Upper lobe of left lung (tissue), 6 donors: Measurements from ENCODE around the gene LGALS7B. TPM values are rescaled to one million over a fixed set of nuclear protein-coding genes. Genes with fewer than 3 reads are reported as not detected.
A peak's percentile ranks its signal among the peaks of the same experiment; 100 is the strongest.
"Not testable (repeated sequence)": the region's sequence is repeated elsewhere in the genome, so short reads cannot be mapped to it uniquely, and the experiment has no call there.

Experiments
- ATAC-seq, 2 donors: fragments of 200-7000 bp; cut with Tn5 transposase; one replicate each; pipeline ENCODE4 v1.9.1; 2022; ENCODE audit warnings: mild to moderate bottlenecking in 2 of 2, moderate library complexity in 2 of 2; ENCODE audit not compliant: low FRiP score in 2 of 2
- DNase-seq, 2 donors: peaks; one replicate each; pipeline ENCODE4 v3.0.0-alpha.2; 2019 to 2020
- H3K27ac ChIP-seq, 4 donors: fragments of 200-600 bp; sonication (generic); one replicate each; pipeline ENCODE4 v1.5.1; 2016 to 2019
- H3K27me3 ChIP-seq, 4 donors: fragments of 200-600 bp; sonication (generic); one replicate each; pipeline ENCODE4 v1.5.1; 2017 to 2019
- H3K36me3 ChIP-seq, 4 donors: fragments of 200-600 bp; sonication (generic); one replicate each; pipeline ENCODE4 v1.5.1; 2016 to 2019
- H3K4me1 ChIP-seq, 4 donors: fragments of 200-600 bp; sonication (generic); one replicate each; pipeline ENCODE4 v1.5.1; 2018 to 2019
- H3K4me3 ChIP-seq, 4 donors: fragments of 200-600 bp; sonication (generic); one replicate each; pipeline ENCODE4 v1.5.1; 2017 to 2019; ENCODE audit warnings: mild to moderate bottlenecking in 2 of 4, moderate library complexity in 1 of 4
- H3K9me3 ChIP-seq, 4 donors: fragments of 200-600 bp; sonication (generic); one replicate each; pipeline ENCODE4 v1.5.1; 2018 to 2019
- EP300 ChIP-seq, 4 donors: sonication (generic); formaldehyde crosslinking; IDR thresholded peaks; one replicate each; pipeline ENCODE4 v1.5.1; 2017; ENCODE audit warnings: antibody characterized with exemption in 4 of 4, control low read depth in 2 of 4
- POLR2A ChIP-seq, 4 donors: fragments of 450-650 bp; IDR thresholded peaks; one replicate each; pipeline ENCODE4 v1.5.1; 2016 to 2017; ENCODE audit warnings: antibody characterized with exemption in 4 of 4, mild to moderate bottlenecking in 2 of 4
- POLR2AphosphoS5 ChIP-seq, 2 donors: sonication (generic); formaldehyde crosslinking; IDR thresholded peaks; one replicate each; pipeline ENCODE4 v1.5.1; 2017; ENCODE audit warnings: antibody characterized with exemption in 2 of 2
- WGBS, 2 donors: methylation state at CpG; one replicate each; pipeline ENCODE4 v1.1.5; 2017 to 2018; 5-methylcytosine and 5-hydroxymethylcytosine counted together
- total RNA-seq, 6 donors: library from RNA; depleted of rRNA in 4 of 6; stranded (reverse); fragments of >200 nt in 4 of 6; gene quantifications; one replicate each; pipeline versions ENCODE4 v1.1.0 to v1.2.1, GENCODE V29; 2016 to 2021
- TF ChIP-seq, protein P1 (sequence below), 6 experiments: fragments of 450-650 bp in 4 of 6; fragments of 200-600 bp in 2 of 6; sonication (generic) in 2 of 6; IDR thresholded peaks; one replicate each; pipeline ENCODE4 v1.5.1; 2016 to 2019; ENCODE audit warnings: antibody characterized with exemption in 6 of 6
- donor health status: DM: no; HTN: no; CAD: no; lungs with moderate emphysema.
- donor health status: DM: no; HTN: yes; CAD: no; lungs with severe emphysema.

The LGALS7B gene
- total RNA-seq, 6 donors from 2014 or later, result 12.4 TPM; not detected in 5

DNA sequence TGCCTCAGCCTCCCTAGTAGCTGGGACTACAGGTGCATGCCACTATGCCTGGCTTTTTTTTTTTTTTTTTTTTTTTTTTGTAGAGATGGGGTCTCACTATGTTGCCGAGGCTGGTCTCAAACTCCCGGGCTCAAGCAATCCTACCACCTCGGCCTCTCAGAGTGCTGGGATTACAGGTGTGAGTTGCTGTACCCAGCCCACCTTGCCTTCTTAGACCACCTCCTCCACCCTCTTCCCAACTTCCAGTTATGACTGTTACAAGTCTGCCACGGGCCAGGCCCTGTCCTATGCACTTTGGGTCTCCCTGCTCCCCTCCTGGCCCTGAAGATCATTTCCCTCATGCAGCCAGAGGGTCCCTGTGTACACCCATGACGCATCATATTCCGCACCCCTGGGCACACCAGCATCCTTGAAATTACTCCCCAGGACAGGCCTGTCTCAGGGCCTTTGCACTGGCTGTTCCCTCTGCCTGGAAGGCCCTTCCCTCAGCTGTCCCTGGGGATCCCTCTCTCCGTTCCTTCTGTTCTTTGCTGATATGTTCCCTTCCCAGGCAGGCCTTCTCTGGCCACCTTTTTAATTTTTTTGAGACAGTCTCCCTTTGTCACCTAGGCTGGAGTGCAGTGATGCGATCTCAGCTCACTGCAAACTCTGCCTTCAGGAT, 20.7 kb downstream of the LGALS7B start:
- 95% methylated on average over 8 of the region's 8 CpGs for WGBS, 2 donors
- TF ChIP-seq POLR2A (IDR thresholded peaks at IDR 0.05) (no peak), POLR2AphosphoS5 (IDR thresholded peaks at IDR 0.05) (no peak), EP300 (IDR thresholded peaks at IDR 0.05) (no peak)
- TF ChIP-seq, protein P1, sequence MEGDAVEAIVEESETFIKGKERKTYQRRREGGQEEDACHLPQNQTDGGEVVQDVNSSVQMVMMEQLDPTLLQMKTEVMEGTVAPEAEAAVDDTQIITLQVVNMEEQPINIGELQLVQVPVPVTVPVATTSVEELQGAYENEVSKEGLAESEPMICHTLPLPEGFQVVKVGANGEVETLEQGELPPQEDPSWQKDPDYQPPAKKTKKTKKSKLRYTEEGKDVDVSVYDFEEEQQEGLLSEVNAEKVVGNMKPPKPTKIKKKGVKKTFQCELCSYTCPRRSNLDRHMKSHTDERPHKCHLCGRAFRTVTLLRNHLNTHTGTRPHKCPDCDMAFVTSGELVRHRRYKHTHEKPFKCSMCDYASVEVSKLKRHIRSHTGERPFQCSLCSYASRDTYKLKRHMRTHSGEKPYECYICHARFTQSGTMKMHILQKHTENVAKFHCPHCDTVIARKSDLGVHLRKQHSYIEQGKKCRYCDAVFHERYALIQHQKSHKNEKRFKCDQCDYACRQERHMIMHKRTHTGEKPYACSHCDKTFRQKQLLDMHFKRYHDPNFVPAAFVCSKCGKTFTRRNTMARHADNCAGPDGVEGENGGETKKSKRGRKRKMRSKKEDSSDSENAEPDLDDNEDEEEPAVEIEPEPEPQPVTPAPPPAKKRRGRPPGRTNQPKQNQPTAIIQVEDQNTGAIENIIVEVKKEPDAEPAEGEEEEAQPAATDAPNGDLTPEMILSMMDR (IDR thresholded peaks at IDR 0.05), result no peak
- ATAC-seq, result no peak

DNA sequence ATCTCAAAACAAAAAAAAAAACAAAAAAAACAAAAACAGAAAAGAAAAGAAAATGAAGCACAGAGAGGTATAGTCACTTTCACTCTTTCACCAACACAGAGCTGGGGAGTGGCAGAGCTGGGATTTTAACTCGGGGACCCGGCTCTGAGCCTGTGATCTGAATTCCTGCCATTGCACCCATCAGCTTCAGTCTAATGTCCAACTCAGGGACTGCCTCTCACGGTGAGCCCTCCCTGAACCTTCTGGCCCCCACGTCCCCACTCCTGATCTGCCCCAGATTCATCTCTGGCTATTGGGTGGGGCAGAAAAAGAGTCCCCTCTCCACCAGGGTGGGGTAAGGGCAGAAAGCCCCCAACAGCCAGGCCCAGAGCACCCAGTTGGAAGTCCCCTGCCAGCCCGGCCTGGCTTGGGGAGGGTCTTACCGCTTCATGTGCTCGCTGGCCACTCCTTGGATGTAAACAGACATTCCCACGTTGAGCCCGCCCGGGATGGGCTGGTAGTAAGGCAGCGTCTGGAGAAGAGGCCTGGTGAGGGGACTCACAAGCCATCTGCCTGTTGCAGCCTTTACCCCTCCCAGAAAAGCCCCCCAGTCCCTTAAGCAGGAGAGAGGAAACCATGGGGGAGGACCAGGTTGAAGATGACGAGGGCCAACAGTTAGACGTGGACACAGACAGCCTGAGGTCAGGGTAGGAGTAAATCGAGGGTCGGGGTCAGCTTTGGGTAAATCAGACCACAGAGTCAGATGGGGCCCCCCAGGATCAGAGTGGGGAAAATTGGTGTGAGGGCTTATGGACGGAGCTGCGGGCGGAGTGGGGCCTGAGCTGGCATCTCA, 23.2 kb downstream of the LGALS7B start:
- 86 to 88% methylated on average over 15 to 18 of the region's 18 CpGs for WGBS, 2 donors
- TF ChIP-seq POLR2AphosphoS5 (IDR thresholded peaks at IDR 0.05) (no peak), EP300 (IDR thresholded peaks at IDR 0.05) (no peak), POLR2A (IDR thresholded peaks at IDR 0.05) (no peak)
- TF ChIP-seq, protein P1 (IDR thresholded peaks at IDR 0.05), result no peak
- H3K27me3 ChIP-seq, result no peaks in the 10 kb centered on the region
- no peaks in the 10 kb centered on the region for H3K9me3 ChIP-seq
- peaks cover 20 to 30% (median 24%) of the 10 kb centered on the region in 4 donors for H3K36me3 ChIP-seq
- H3K4me1 ChIP-seq, result peaks cover 0 to 13% (median 4%) of the 10 kb centered on the region in 4 donors
- DNase-seq (no peak), ATAC-seq (no peak)
- H3K27ac ChIP-seq, result peak overlapping the region in 1 of 4 donors; percentile 54
- peak overlapping the region in 1 of 4 donors; percentile 1 for H3K4me3 ChIP-seq

More for the DNA sequence above, 20.7 kb downstream of the LGALS7B start:
- H3K27ac ChIP-seq, result no peak overlapping the region
- peaks cover 0 to 18% (median 6%) of the 10 kb centered on the region in 4 donors for H3K4me1 ChIP-seq
- no peaks in the 10 kb centered on the region for H3K9me3 ChIP-seq
- DNase-seq, result no peak
- peaks cover 0 to 5% (median under 1%) of the 10 kb centered on the region in 4 donors for H3K36me3 ChIP-seq
- no peaks in the 10 kb centered on the region for H3K27me3 ChIP-seq
- no peak overlapping the region for H3K4me3 ChIP-seq

DNA sequence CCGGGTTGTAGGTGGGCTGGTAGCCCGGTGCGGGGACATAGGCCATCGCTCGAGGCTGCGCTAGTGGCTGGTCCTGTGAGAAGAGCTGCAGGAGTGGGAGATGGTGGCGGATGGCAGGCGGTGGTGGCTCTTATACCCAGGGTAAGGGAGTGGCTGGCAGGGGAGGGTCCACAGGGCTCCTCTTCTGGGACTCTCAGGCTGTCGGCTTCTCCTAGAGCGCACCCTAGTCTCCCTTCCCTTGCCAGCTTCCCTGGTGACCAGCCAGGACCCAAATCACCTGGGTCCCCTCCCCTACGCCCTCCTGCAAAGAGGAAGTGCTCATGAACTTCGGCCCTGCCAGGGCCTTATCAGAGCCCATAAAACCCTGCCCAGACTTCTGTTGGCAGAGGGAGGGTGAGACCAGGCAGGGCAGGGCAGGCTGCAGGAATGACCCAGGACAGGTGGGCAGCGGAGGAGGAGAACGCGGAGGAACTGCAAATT, 23.9 kb downstream of the LGALS7B start, which contains the start of gene LGALS4:
Gene LGALS4 (minus strand): TSS at position 105 of the 480 bp plus-strand sequence. CDS start 59 bp downstream, at position 46.
- WGBS, 2 donors, result 73 to 76% methylated on average over 15 of the region's 15 CpGs
- Histone ChIP-seq H3K4me3 (peak within 1 kb of the TSS in 1 of 4 donors; percentile 1), H3K27me3 (no peaks in the 10 kb centered on the region), H3K27ac (peak within 1 kb of the TSS in 1 of 4 donors; percentile 54), H3K9me3 (no peaks in the 10 kb centered on the region), H3K36me3 (peaks cover 23 to 36% (median 31%) of the 10 kb centered on the region in 4 donors), H3K4me1 (peaks cover 0 to 9% (median 4%) of the 10 kb centered on the region in 4 donors)
- ATAC-seq (peak; percentile 40 to 54), DNase-seq (peak; percentile 37 to 55)
- TF ChIP-seq EP300 (IDR thresholded peaks at IDR 0.05) (no peak), POLR2A (IDR thresholded peaks at IDR 0.05) (no peak), POLR2AphosphoS5 (IDR thresholded peaks at IDR 0.05) (no peak)
- TF ChIP-seq, protein P1 (IDR thresholded peaks at IDR 0.05), result no peak

DNA sequence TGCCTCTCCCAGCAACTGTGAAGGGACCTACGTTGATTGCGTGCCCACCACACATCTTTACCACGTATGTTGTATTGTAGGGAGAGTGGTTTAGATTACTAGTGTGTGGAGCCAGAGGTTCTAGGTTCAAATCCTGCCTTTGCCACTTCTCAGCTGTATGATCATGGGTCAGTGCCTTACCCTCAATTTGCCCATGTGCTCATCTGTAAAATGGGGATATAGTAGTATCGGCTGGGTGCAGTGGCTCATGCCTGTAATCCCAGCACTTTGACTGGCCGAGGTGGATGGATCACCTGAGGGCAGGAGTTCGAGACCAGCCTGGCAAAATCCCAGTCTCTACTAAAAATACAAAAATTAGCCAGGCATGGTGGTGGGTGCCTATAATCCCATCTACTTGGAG, 24.3 kb downstream of the LGALS7B start:
- DNase-seq (no peak), ATAC-seq (no peak)
- H3K9me3 ChIP-seq, result no peaks in the 10 kb centered on the region
- peak overlapping the region in 1 of 4 donors; percentile 30 for H3K27ac ChIP-seq
- H3K36me3 ChIP-seq, result peaks cover 23 to 41% (median 35%) of the 10 kb centered on the region in 4 donors
- no peaks in the 10 kb centered on the region for H3K27me3 ChIP-seq
- 81 to 94% methylated on average over 6 of the region's 6 CpGs for WGBS, 2 donors
- H3K4me1 ChIP-seq, result peaks cover 0 to 5% (median under 1%) of the 10 kb centered on the region in 4 donors
- no peak overlapping the region for H3K4me3 ChIP-seq
- TF ChIP-seq, protein P1 (IDR thresholded peaks at IDR 0.05), result no peak

DNA sequence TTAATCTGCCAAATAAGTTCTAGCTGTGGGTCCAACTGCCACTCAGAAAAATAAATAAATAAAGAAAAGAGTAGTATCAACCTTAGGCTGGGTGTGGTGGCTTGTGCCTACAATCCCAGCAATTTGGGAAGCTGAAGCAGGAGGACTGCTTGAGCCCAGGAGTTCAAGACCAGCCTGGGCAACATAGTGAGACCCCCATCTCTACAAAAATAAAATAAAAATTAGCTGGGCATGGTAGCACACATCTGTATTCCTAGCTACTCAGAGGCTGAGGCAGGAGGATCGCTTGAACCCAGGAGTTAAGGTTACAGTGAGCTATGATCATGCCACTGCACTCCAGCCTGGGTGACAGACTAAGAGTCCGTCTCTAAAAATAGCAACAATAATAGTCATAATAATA, 24.9 kb downstream of the LGALS7B start:
- H3K27ac ChIP-seq, H3K4me1 ChIP-seq, ATAC-seq, DNase-seq, H3K9me3 ChIP-seq, H3K27me3 ChIP-seq, H3K4me3 ChIP-seq: not testable (repeated sequence)
- WGBS, 2 donors, result 78 to 82% methylated on average over 2 of the region's 2 CpGs
- H3K36me3 ChIP-seq, result peaks cover 23 to 45% (median 36%) of the 10 kb centered on the region in 4 donors
